ENCODE measurements around the gene ZNF296. TPM values are rescaled to one million over a fixed set of nuclear protein-coding genes. Genes with fewer than 3 reads are reported as not detected.

Gene ZNF296
- total RNA-seq, 6 donors from 2014 or later = 1.5 to 7.3 (median 2.4) TPM

- no peak overlapping the region for H3K4me3 ChIP-seq
- 77 to 80% methylated on average over 2 to 12 of the region's 12 CpGs for WGBS, 2 donors
- no peak for DNase-seq
- no peaks in the 10 kb centered on the region for H3K9me3 ChIP-seq
- no peak for TF ChIP-seq EP300 (IDR thresholded peaks at IDR 0.05)
- no peak for TF ChIP-seq CTCF (IDR thresholded peaks at IDR 0.05)
- H3K4me1 ChIP-seq = peaks cover 14 to 82% (median 26%) of the 10 kb centered on the region in 4 donors
- no peaks in the 10 kb centered on the region for H3K36me3 ChIP-seq
- no peak overlapping the region for H3K27ac ChIP-seq
- H3K27me3 ChIP-seq = no peaks in the 10 kb centered on the region
- ATAC-seq (ENCODE audit: low FRiP score in 2 of 2) = no peak
Measured at GRCh38 chr19:45117671-45118070, 41.4 kb upstream of the ZNF296 start.

- Histone ChIP-seq H3K4me1 (peaks cover 14 to 86% (median 31%) of the 10 kb centered on the region in 4 donors), H3K4me3 (no peak overlapping the region), H3K27me3 (no peaks in the 10 kb centered on the region), H3K9me3 (no peaks in the 10 kb centered on the region), H3K27ac (no peak overlapping the region), H3K36me3 (no peaks in the 10 kb centered on the region)
- ATAC-seq (ENCODE audit: low FRiP score in 2 of 2) (no peak), DNase-seq (peak in 1 of 2 donors; percentile 35)
- TF ChIP-seq EP300 (IDR thresholded peaks at IDR 0.05) = no peak
- no peak for TF ChIP-seq POLR2A (IDR thresholded peaks at IDR 0.05)
- no peak for TF ChIP-seq POLR2AphosphoS5 (IDR thresholded peaks at IDR 0.05)
- no peak for TF ChIP-seq CTCF (IDR thresholded peaks at IDR 0.05)
- WGBS, 2 donors = 53 to 73% methylated on average over 12 to 15 of the region's 16 CpGs
Measured at GRCh38 chr19:45117167-45117594, 40.9 kb upstream of the ZNF296 start.

DNA sequence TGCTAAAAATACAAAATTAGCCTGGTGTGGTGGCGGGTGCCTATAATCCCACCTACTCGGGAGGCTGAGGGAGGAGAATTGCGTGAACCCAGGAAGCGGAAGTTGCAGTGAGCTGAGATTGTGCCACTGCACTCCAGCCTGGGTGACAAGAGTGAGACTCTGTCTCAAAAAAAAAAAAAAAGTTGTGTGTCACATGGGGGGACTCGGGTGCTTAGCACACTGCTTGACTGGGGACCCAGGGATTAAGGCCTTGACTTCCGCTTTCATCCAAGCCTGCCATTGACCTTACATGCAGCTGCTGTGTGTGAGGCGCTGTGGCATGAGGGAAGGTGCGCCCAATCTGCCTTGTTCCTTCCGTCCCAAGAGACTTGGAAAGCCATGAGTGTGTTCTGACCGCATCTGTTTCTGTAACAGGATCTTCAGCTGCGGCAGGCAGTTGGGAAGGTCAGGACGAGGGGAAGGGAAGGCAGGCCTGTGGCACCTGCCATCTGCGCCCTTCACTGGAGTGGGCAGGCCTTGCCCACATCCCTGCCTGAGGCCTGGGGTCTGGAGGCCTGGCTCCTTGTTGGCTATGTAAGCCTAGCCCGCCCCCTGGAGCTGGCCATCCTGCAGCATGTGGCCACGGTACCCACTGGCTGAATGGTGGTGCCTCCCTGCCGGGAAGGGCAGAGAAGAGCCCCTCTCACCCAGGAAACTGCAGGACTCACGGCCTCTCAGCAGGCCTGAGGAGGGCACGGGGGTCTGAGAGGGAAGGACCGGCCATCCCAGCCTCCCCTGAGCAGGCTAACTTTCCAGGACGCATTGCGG, 39.7 kb upstream of the ZNF296 start:
- WGBS, 2 donors = 88 to 94% methylated on average over 15 to 21 of the region's 21 CpGs
- peak in 1 of 2 donors; percentile 28 for ATAC-seq (ENCODE audit: low FRiP score in 2 of 2)
- no peak for DNase-seq
- TF ChIP-seq EP300 (IDR thresholded peaks at IDR 0.05) = no peak
- TF ChIP-seq POLR2AphosphoS5 (IDR thresholded peaks at IDR 0.05) = no peak
- no peak for TF ChIP-seq CTCF (IDR thresholded peaks at IDR 0.05)
- no peak for TF ChIP-seq POLR2A (IDR thresholded peaks at IDR 0.05)
- no peak overlapping the region for H3K4me3 ChIP-seq
- H3K4me1 ChIP-seq = peaks cover 14 to 78% (median 34%) of the 10 kb centered on the region in 4 donors
- no peaks in the 10 kb centered on the region for H3K27me3 ChIP-seq
- H3K27ac ChIP-seq = peak overlapping the region in 2 of 4 donors; percentile 30 to 35
- no peaks in the 10 kb centered on the region for H3K9me3 ChIP-seq
- H3K36me3 ChIP-seq = no peaks in the 10 kb centered on the region

- WGBS, 2 donors = 76 to 82% methylated on average over 4 of the region's 4 CpGs
- no peaks in the 10 kb centered on the region for H3K36me3 ChIP-seq
- ATAC-seq (ENCODE audit: low FRiP score in 2 of 2) = no peak
- no peaks in the 10 kb centered on the region for H3K27me3 ChIP-seq
- no peak overlapping the region for H3K4me3 ChIP-seq
- no peak for DNase-seq
- no peaks in the 10 kb centered on the region for H3K9me3 ChIP-seq
- H3K4me1 ChIP-seq = peaks cover 14 to 74% (median 34%) of the 10 kb centered on the region in 4 donors
- no peak for TF ChIP-seq EP300 (IDR thresholded peaks at IDR 0.05)
- TF ChIP-seq POLR2AphosphoS5 (IDR thresholded peaks at IDR 0.05) = no peak
- TF ChIP-seq CTCF (IDR thresholded peaks at IDR 0.05) = no peak
- no peak overlapping the region for H3K27ac ChIP-seq
Measured at GRCh38 chr19:45114116-45114515, 37.8 kb upstream of the ZNF296 start.

DNA sequence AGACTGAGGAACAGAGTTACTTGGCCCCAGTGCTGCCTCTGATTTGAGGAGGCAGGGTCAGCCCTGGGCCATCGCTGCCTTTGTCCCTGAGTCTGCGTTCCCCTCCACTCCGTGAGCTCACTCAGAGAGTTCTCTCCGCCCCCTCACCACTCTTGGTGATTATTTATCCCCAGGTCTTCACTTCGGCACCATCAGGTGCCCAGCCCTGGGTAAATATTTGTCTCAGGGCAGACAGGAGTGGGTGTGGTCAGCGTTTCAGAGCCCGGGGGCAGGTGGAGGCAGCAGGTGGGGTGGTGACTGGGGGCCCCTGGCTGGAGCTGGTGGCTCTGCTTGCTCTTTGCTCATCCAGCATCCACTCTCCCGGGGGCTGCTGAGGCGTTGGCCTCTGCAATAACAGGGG, 37.4 kb upstream of the ZNF296 start:
- Histone ChIP-seq H3K9me3 (no peaks in the 10 kb centered on the region), H3K27me3 (no peaks in the 10 kb centered on the region), H3K36me3 (no peaks in the 10 kb centered on the region), H3K27ac (peak overlapping the region in 1 of 4 donors; percentile 24), H3K4me1 (peaks cover 14 to 72% (median 33%) of the 10 kb centered on the region in 4 donors), H3K4me3 (peak overlapping the region in 1 of 4 donors; percentile 6)
- WGBS, 2 donors = 50 to 64% methylated on average over 6 to 8 of the region's 9 CpGs
- DNase-seq (peak in 1 of 2 donors; percentile 33), ATAC-seq (ENCODE audit: low FRiP score in 2 of 2) (no peak)
- no peak for TF ChIP-seq EP300 (IDR thresholded peaks at IDR 0.05)
- TF ChIP-seq POLR2A (IDR thresholded peaks at IDR 0.05) = no peak

Data from upper lobe of left lung (tissue), 6 donors.